ENCODE data around the gene CAPN3. TPM values are rescaled to one million over a fixed set of nuclear protein-coding genes. Genes with fewer than 3 reads are reported as not detected.

Gene CAPN3
- total RNA-seq, 2 experiments from 2014 or later, result 1.5 to 1.6 TPM

GRCh38 chr15:42371096-42371495, 11.8 kb downstream of the CAPN3 start:
- peak; percentile 34 for DNase-seq (ENCODE audit: low spot score)
- Histone ChIP-seq H3K27ac (ENCODE audit: low read depth, low read length, poor library complexity, severe bottlenecking) (no peak overlapping the region), H3K4me1 (ENCODE audit: insufficient read depth, low read length, poor library complexity, severe bottlenecking) (peaks cover 16% of the 10 kb centered on the region), H2AFZ (ENCODE audit: low read length) (no peak overlapping the region), H3K36me3 (ENCODE audit: insufficient read depth, low read length) (no peaks in the 10 kb centered on the region; the same call in 1 of the 2 replicates), H3K79me2 (ENCODE audit: insufficient read depth, low read depth, low read length) (no peaks in the 10 kb centered on the region), H3K4me3 (ENCODE audit: low read depth, low read length, poor library complexity, severe bottlenecking) (no peak overlapping the region), H4K20me1 (ENCODE audit: insufficient read depth, low read length) (no peaks in the 10 kb centered on the region), H3K9me2 (ENCODE audit: insufficient read depth, low read length) (no peaks in the 10 kb centered on the region), H3K4me2 (ENCODE audit: low read length) (no peak overlapping the region), H3K9me3 (ENCODE audit: low read length) (0 out of 2 replicates have a peak, but pooled peaks cover 4% of the 10 kb centered on the region)
- no TSS peak for BruUV-seq (replicated peaks)
- TF ChIP-seq, protein P1, sequence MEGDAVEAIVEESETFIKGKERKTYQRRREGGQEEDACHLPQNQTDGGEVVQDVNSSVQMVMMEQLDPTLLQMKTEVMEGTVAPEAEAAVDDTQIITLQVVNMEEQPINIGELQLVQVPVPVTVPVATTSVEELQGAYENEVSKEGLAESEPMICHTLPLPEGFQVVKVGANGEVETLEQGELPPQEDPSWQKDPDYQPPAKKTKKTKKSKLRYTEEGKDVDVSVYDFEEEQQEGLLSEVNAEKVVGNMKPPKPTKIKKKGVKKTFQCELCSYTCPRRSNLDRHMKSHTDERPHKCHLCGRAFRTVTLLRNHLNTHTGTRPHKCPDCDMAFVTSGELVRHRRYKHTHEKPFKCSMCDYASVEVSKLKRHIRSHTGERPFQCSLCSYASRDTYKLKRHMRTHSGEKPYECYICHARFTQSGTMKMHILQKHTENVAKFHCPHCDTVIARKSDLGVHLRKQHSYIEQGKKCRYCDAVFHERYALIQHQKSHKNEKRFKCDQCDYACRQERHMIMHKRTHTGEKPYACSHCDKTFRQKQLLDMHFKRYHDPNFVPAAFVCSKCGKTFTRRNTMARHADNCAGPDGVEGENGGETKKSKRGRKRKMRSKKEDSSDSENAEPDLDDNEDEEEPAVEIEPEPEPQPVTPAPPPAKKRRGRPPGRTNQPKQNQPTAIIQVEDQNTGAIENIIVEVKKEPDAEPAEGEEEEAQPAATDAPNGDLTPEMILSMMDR (conservative IDR thresholded peaks at IDR 0.05; ENCODE audit: low read length), result peak; percentile 62
- TF ChIP-seq EZH2phosphoT487 (IDR thresholded peaks at IDR 0.05; ENCODE audit: borderline replicate concordance, low read depth, low read length), result no peak
- intact Hi-C loops (cut with micrococcal nuclease; ENCODE audit: unreplicated experiment), result no loop called here
- CTCF ChIA-PET (ENCODE audit: unreplicated experiment), result no interaction called here
- POLR2A ChIA-PET, result interaction anchor here (0.7 kb wide), 1 partner anchor 16 kb away, joined by 7 read pairs; no protein-coding TSS in a partner anchor

GRCh38 chr15:42373274-42373673, 14.0 kb downstream of the CAPN3 start:
- BruUV-seq (replicated peaks), result no TSS peak
- peaks cover 13% of the 10 kb centered on the region; the same call in 1 of the 2 replicates for H3K9me3 ChIP-seq (ENCODE audit: low read length)
- H4K20me1 ChIP-seq (ENCODE audit: insufficient read depth, low read length), result no peaks in the 10 kb centered on the region
- no peak overlapping the region for H3K4me2 ChIP-seq (ENCODE audit: low read length)
- no peaks in the 10 kb centered on the region for H3K9me2 ChIP-seq (ENCODE audit: insufficient read depth, low read length)
- POLR2A ChIA-PET, result no interaction called here
- DNase-seq (ENCODE audit: low spot score), result no peak
- intact Hi-C loops (cut with micrococcal nuclease; ENCODE audit: unreplicated experiment), result no loop called here
- no peak overlapping the region for H3K27ac ChIP-seq (ENCODE audit: low read depth, low read length, poor library complexity, severe bottlenecking)
- no peak overlapping the region for H3K4me3 ChIP-seq (ENCODE audit: low read depth, low read length, poor library complexity, severe bottlenecking)
- no peak overlapping the region for H2AFZ ChIP-seq (ENCODE audit: low read length)
- H3K79me2 ChIP-seq (ENCODE audit: insufficient read depth, low read depth, low read length), result no peaks in the 10 kb centered on the region
- peaks cover 16% of the 10 kb centered on the region for H3K4me1 ChIP-seq (ENCODE audit: insufficient read depth, low read length, poor library complexity, severe bottlenecking)
- no peaks in the 10 kb centered on the region; the same call in 1 of the 2 replicates for H3K36me3 ChIP-seq (ENCODE audit: insufficient read depth, low read length)
- CTCF ChIA-PET (ENCODE audit: unreplicated experiment), result no interaction called here
- TF ChIP-seq EZH2phosphoT487 (IDR thresholded peaks at IDR 0.05; ENCODE audit: borderline replicate concordance, low read depth, low read length), result no peak
- TF ChIP-seq, protein P1 (conservative IDR thresholded peaks at IDR 0.05; ENCODE audit: low read length), result no peak

GRCh38 chr15:42373936-42374335, 14.6 kb downstream of the CAPN3 start:
- ChIA-PET CTCF (ENCODE audit: unreplicated experiment) (no interaction called here), POLR2A (interaction anchor here (0.6 to 1.2 kb wide), 4 partner anchors 12 to 83 kb away, joined by 3 to 7 read pairs (median 4); no protein-coding TSS in a partner anchor)
- no peak overlapping the region for H3K4me3 ChIP-seq (ENCODE audit: low read depth, low read length, poor library complexity, severe bottlenecking)
- TF ChIP-seq EZH2phosphoT487 (IDR thresholded peaks at IDR 0.05; ENCODE audit: borderline replicate concordance, low read depth, low read length), result no peak
- TF ChIP-seq, protein P1 (conservative IDR thresholded peaks at IDR 0.05; ENCODE audit: low read length), result no peak
- DNase-seq (ENCODE audit: low spot score), result no peak
- H2AFZ ChIP-seq (ENCODE audit: low read length), result no peak overlapping the region
- H3K9me3 ChIP-seq (ENCODE audit: low read length), result peaks cover 14% of the 10 kb centered on the region; the same call in 1 of the 2 replicates
- no peaks in the 10 kb centered on the region for H4K20me1 ChIP-seq (ENCODE audit: insufficient read depth, low read length)
- no peak overlapping the region for H3K27ac ChIP-seq (ENCODE audit: low read depth, low read length, poor library complexity, severe bottlenecking)
- no peaks in the 10 kb centered on the region for H3K9me2 ChIP-seq (ENCODE audit: insufficient read depth, low read length)
- H3K4me1 ChIP-seq (ENCODE audit: insufficient read depth, low read length, poor library complexity, severe bottlenecking), result peaks cover 16% of the 10 kb centered on the region
- H3K36me3 ChIP-seq (ENCODE audit: insufficient read depth, low read length), result no peaks in the 10 kb centered on the region; the same call in 1 of the 2 replicates
- intact Hi-C loops (cut with micrococcal nuclease; ENCODE audit: unreplicated experiment), result no loop called here
- no peak overlapping the region for H3K4me2 ChIP-seq (ENCODE audit: low read length)
- H3K79me2 ChIP-seq (ENCODE audit: insufficient read depth, low read depth, low read length), result no peaks in the 10 kb centered on the region
- no TSS peak for BruUV-seq (replicated peaks)
